GM19193 (cell line): ENCODE results near the gene OBP2A.

Experiments
- POLR2A ChIP-seq: IDR thresholded peaks from 4 replicates; pipeline ENCODE4 v1.6.1; 2011; ENCODE audit not compliant: insufficient read depth, insufficient read length; ENCODE audit errors: extremely low read depth

OBP2A gene

GRCh38 chr9:135533113-135533512, 12.8 kb upstream of the OBP2A start:
- TF ChIP-seq POLR2A, result no peak

GRCh38 chr9:135533674-135534073, 12.3 kb upstream of the OBP2A start:
- TF ChIP-seq POLR2A, result no peak

- no peak for TF ChIP-seq POLR2A
These were observed 9.7 kb upstream of the OBP2A start for GRCh38 chr9:135536216-135536615.

GRCh38 chr9:135544981-135545635, 818 bp upstream of the OBP2A start:
- TF ChIP-seq POLR2A, result no peak

GRCh38 chr9:135547756-135548736, 2.1 kb downstream of the OBP2A start:
- TF ChIP-seq POLR2A, result no peak

- no peak for TF ChIP-seq POLR2A
These were observed 4.5 kb downstream of the OBP2A start for GRCh38 chr9:135550344-135550918.

- no peak for TF ChIP-seq POLR2A
These were observed 5.1 kb downstream of the OBP2A start for GRCh38 chr9:135551031-135551430.

GRCh38 chr9:135551456-135551855, 5.5 kb downstream of the OBP2A start:
- TF ChIP-seq POLR2A, result no peak

- no peak for TF ChIP-seq POLR2A
These were observed 6.2 kb downstream of the OBP2A start for GRCh38 chr9:135552021-135552697.

GRCh38 chr9:135552698-135553171, 6.8 kb downstream of the OBP2A start:
- no peak for TF ChIP-seq POLR2A

GRCh38 chr9:135554718-135555117, 8.8 kb downstream of the OBP2A start:
- TF ChIP-seq POLR2A, result no peak

- no peak for TF ChIP-seq POLR2A
These were observed 9.3 kb downstream of the OBP2A start for GRCh38 chr9:135555203-135555602.

- TF ChIP-seq POLR2A, result no peak
These were observed 10.0 kb downstream of the OBP2A start for GRCh38 chr9:135555910-135556309.

- no peak for TF ChIP-seq POLR2A
These were observed 13.7 kb downstream of the OBP2A start for GRCh38 chr9:135559606-135560005.
